Breast epithelium (tissue), 4 donors: ENCODE data around the gene TGFBR1. TPM values are rescaled to one million over a fixed set of nuclear protein-coding genes. Genes with fewer than 3 reads are reported as not detected.

ENCODE experiments used
- DNase-seq, 2 donors: peaks; one replicate each; pipeline ENCODE4 v3.0.0-alpha.2; 2019; ENCODE audit warnings: low spot score in 2 of 2
- H3K27ac ChIP-seq, 2 donors: fragments of 200-600 bp; sonication (generic) in 1 of 2; one replicate each; pipeline ENCODE4 v1.5.1; 2016 to 2019; ENCODE audit warnings: mild to moderate bottlenecking in 1 of 2
- H3K27me3 ChIP-seq, 2 donors: fragments of 200-600 bp; sonication (generic) in 1 of 2; one replicate each; pipeline versions ENCODE4 v1.5.1 to v1.6.0; 2017 to 2019; ENCODE audit warnings: control low read depth in 1 of 2, mild to moderate bottlenecking in 1 of 2
- H3K36me3 ChIP-seq: fragments of 200-600 bp; one replicate; pipeline ENCODE4 v1.5.1; 2019
- H3K4me1 ChIP-seq, 2 donors: fragments of 200-600 bp; sonication (generic); one replicate each; pipeline ENCODE4 v1.5.1; 2016 to 2019; ENCODE audit warnings: control low read depth in 1 of 2
- H3K4me3 ChIP-seq, 3 donors: fragments of 200-600 bp; sonication (generic); 1 replicate in 2 of 3; 2 replicates in 1 of 3; pipeline ENCODE4 v1.5.1; 2016 to 2019; ENCODE audit warnings: mild to moderate bottlenecking in 3 of 3, moderate library complexity in 2 of 3
- H3K9me3 ChIP-seq, 2 donors: fragments of 200-600 bp; sonication (generic) in 1 of 2; one replicate each; pipeline ENCODE4 v1.5.1; 2016 to 2019; ENCODE audit warnings: control low read depth in 1 of 2
- CTCF ChIP-seq, 3 donors: fragments of 450-650 bp; IDR thresholded peaks; one replicate each; pipeline ENCODE4 v1.5.1; 2016 to 2017; ENCODE audit warnings: antibody characterized with exemption in 3 of 3, mild to moderate bottlenecking in 3 of 3, moderate library complexity in 3 of 3
- POLR2A ChIP-seq: fragments of 450-650 bp; IDR thresholded peaks from one replicate; pipeline ENCODE4 v1.6.1; 2016; ENCODE audit warnings: antibody characterized with exemption, mild to moderate bottlenecking, moderate library complexity
- POLR2AphosphoS5 ChIP-seq, 3 donors: sonication (generic); formaldehyde crosslinking; IDR thresholded peaks; one replicate each; pipeline ENCODE4 v1.6.1; 2017; ENCODE audit warnings: antibody characterized with exemption in 3 of 3
- intact Hi-C: fragments of 100-400 bp; cut with DNase I; formaldehyde crosslinking; loops from one replicate; pipeline ENCODE4 v1.15.1; 2023; ENCODE audit warnings: low total_unique reads
- total RNA-seq, 3 donors: library from RNA; depleted of rRNA; stranded (reverse); fragments of >200 nt; gene quantifications; one replicate each; pipeline ENCODE4 v1.1.0, GENCODE V29; 2016

TGFBR1 gene
- total RNA-seq, 3 donors from 2014 or later, result 33.1 to 35.4 (median 34.5) TPM

GRCh38 chr9:99162759-99163364 is 57.9 kb downstream of the TGFBR1 start:
- TF ChIP-seq CTCF (IDR thresholded peaks at IDR 0.05) (peak; percentile 23 to 56 (median 38)), POLR2AphosphoS5 (IDR thresholded peaks at IDR 0.05) (no peak)
- DNase-seq, result no peak
- H3K4me3 ChIP-seq, result no peak overlapping the region
- no peaks in the 10 kb centered on the region for H3K9me3 ChIP-seq
- H3K4me1 ChIP-seq, result no peaks in the 10 kb centered on the region
- no peaks in the 10 kb centered on the region for H3K27me3 ChIP-seq
- no peak overlapping the region for H3K27ac ChIP-seq
- intact Hi-C loops, result no loop called here
- H3K36me3 ChIP-seq, result no peaks in the 10 kb centered on the region

DNA sequence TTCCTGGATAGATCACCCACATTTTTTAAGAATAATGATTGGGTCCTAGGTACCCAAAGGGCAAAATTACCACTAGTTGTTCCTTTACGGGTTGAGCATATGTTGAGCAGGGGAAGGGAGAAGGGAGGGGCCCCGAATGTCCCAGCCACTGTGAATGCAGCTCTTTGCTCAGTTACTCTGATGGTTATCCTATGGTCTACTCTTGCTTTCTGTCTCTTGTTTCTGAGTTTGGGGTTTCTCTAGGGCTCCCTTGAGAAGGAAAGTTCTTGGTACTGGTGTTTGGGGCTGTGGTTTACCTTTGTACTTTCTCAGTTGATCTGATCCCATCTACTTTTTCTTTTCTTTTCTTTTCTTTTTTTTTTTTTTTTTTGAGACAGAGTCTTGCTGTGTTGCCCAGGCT is 61.2 kb downstream of the TGFBR1 start:
- no peaks in the 10 kb centered on the region for H3K36me3 ChIP-seq
- no peaks in the 10 kb centered on the region for H3K9me3 ChIP-seq
- intact Hi-C loops, result loop anchor here (5.0 kb wide), 1 partner anchor 1296 kb away; no protein-coding TSS in a partner anchor
- H3K4me1 ChIP-seq, result no peaks in the 10 kb centered on the region
- no peak for DNase-seq
- no peaks in the 10 kb centered on the region for H3K27me3 ChIP-seq
- no peak overlapping the region for H3K27ac ChIP-seq
- TF ChIP-seq POLR2AphosphoS5 (IDR thresholded peaks at IDR 0.05) (no peak), POLR2A (no peak), CTCF (IDR thresholded peaks at IDR 0.05) (no peak)
- no peak overlapping the region for H3K4me3 ChIP-seq

DNA sequence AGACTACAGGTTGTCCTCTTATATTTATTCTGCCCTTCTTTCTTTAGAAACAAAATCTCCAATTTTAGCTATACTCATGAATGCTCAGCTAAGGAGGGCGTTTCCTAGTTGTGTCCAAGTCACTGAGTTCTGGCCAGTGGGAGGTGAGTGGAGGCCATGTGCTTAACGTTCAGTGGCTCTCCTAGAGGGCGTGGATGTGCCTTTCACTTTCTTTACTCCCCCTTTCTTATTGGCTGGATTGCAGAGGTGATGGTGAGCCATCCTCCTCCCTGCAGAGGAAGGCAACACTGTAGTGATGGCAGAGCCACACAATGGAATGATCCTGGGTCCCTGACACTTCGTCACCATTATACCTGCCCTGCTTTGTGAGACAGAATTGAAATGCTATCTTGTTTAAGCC is 62.2 kb downstream of the TGFBR1 start:
- no peaks in the 10 kb centered on the region for H3K36me3 ChIP-seq
- no peak for DNase-seq
- no peaks in the 10 kb centered on the region for H3K9me3 ChIP-seq
- H3K27ac ChIP-seq, result no peak overlapping the region
- H3K27me3 ChIP-seq, result no peaks in the 10 kb centered on the region
- intact Hi-C loops, result loop anchor here (5.0 kb wide), 1 partner anchor 1295 kb away; no protein-coding TSS in a partner anchor
- H3K4me3 ChIP-seq, result no peak overlapping the region
- no peaks in the 10 kb centered on the region for H3K4me1 ChIP-seq
- TF ChIP-seq POLR2A, result no peak
- no peak for TF ChIP-seq POLR2AphosphoS5 (IDR thresholded peaks at IDR 0.05)
- TF ChIP-seq CTCF (IDR thresholded peaks at IDR 0.05), result no peak

DNA sequence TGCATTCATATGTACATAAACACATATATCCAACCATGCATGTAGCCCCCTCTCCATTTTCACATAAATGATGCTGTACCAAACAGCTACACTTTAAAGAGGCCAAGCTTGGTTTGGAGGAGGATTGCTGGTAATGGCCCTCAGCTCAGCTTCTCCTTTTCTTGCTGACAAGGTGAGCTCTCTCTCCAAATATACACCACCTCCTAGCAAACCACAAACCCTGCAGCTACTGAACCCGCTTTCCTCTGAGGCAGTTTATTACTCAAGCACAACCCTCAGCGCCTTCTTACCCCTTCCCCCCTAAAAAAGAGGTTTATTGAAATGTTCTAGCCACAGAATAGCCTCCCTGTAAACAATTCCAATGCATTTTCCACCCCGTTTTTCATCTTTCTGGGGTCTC is 62.8 kb downstream of the TGFBR1 start:
- Histone ChIP-seq H3K4me1 (no peaks in the 10 kb centered on the region), H3K27ac (no peak overlapping the region), H3K4me3 (no peak overlapping the region), H3K36me3 (no peaks in the 10 kb centered on the region), H3K9me3 (no peaks in the 10 kb centered on the region), H3K27me3 (no peaks in the 10 kb centered on the region)
- TF ChIP-seq POLR2A (no peak), CTCF (IDR thresholded peaks at IDR 0.05) (no peak), POLR2AphosphoS5 (IDR thresholded peaks at IDR 0.05) (no peak)
- no peak for DNase-seq
- intact Hi-C loops, result loop anchor here (5.0 kb wide), 1 partner anchor 1295 kb away; no protein-coding TSS in a partner anchor

DNA sequence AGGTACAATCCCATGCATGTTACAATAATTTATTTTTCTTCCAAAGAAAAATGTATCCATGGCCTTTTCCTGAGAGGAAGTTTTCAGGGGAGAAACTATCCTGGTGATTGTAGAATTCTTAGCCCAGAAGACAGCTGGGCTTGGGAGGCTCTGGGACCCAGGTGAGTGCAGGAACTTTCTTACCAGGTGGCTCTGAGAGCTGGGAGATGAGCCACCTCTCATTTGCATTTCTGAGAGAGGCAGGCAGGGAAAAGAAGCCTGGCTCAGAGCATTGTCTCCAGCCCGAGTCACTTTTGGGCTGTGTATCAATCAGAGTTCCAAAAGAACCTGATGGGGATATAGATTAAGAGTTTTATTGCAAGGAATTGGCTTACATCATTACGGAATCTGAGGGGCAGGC is 64.2 kb downstream of the TGFBR1 start:
- DNase-seq, result no peak
- intact Hi-C loops, result loop anchor here (5.0 kb wide), 1 partner anchor 1293 kb away; no protein-coding TSS in a partner anchor
- H3K4me1 ChIP-seq, result no peaks in the 10 kb centered on the region
- no peaks in the 10 kb centered on the region for H3K9me3 ChIP-seq
- H3K27ac ChIP-seq, result no peak overlapping the region
- no peak overlapping the region for H3K4me3 ChIP-seq
- no peaks in the 10 kb centered on the region for H3K27me3 ChIP-seq
- TF ChIP-seq CTCF (IDR thresholded peaks at IDR 0.05) (no peak), POLR2AphosphoS5 (IDR thresholded peaks at IDR 0.05) (no peak), POLR2A (no peak)
- no peaks in the 10 kb centered on the region for H3K36me3 ChIP-seq
